HEK293 (cell line): ENCODE measurements around the gene RBFOX1.

ENCODE experiments used
- CTCF ChIA-PET: fragments of 350-600 bp; formaldehyde crosslinking; extraction: SDS; loops from one replicate; lab custom pipeline; 2021; ENCODE audit warnings: antibody characterized with exemption; lab: Yijun Ruan, JAX
- POLR2A ChIA-PET: fragments of 300-600 bp; formaldehyde crosslinking; extraction: SDS; loops from one replicate; lab custom pipeline; 2020; ENCODE audit warnings: antibody characterized with exemption, inconsistent platforms; lab: Yijun Ruan, JAX
- H3K27ac ChIP-seq: fragments of 200-500 bp; sonication (Bioruptor generic); 2 replicates; pipeline ENCODE4 v1.5.1; 2014; ENCODE audit warnings: low read depth, low read length, control low read depth, inconsistent platforms; ENCODE audit errors: extremely low read depth
- H3K36me3 ChIP-seq, 2 experiments: fragments of 200-500 bp in 1 of 2; sonication (Bioruptor generic) in 1 of 2; 1 replicate in 1 of 2; 2 replicates in 1 of 2; pipeline ENCODE4 v1.5.1; 2014 to 2017; ENCODE audit warnings: inconsistent platforms in 2 of 2, low read length in 2 of 2; ENCODE audit not compliant: control insufficient read depth in 2 of 2, insufficient read depth in 1 of 2
- H3K4me1 ChIP-seq: fragments of 200-500 bp; sonication (Bioruptor generic); 2 replicates; pipeline ENCODE4 v1.5.1; 2014; ENCODE audit warnings: mild to moderate bottlenecking, low read length, inconsistent platforms; ENCODE audit not compliant: control insufficient read depth, insufficient read depth
- H3K4me3 ChIP-seq: 2 replicates; pipeline ENCODE4 v1.5.1; 2011; ENCODE audit warnings: low read depth, mild to moderate bottlenecking, control low read depth, low read length, moderate library complexity
- H3K9me3 ChIP-seq: fragments of 200-500 bp; sonication (Bioruptor generic); 2 replicates; pipeline ENCODE4 v1.5.1; 2014; ENCODE audit warnings: low read depth, low read length, inconsistent platforms; ENCODE audit not compliant: control insufficient read depth, insufficient read depth
- ELK4 ChIP-seq: IDR thresholded peaks from 2 replicates; pipeline ENCODE4 v1.6.1; 2011; ENCODE audit warnings: mild to moderate bottlenecking, low read depth, low read length, borderline replicate concordance
- HIC1 ChIP-seq: fragments of 450-650 bp; formaldehyde crosslinking; IDR thresholded peaks from 2 replicates; pipeline ENCODE4 v1.5.1; 2016; ENCODE audit warnings: missing biosample characterization, missing genetic modification characterization
- RBAK ChIP-seq: fragments of 450-650 bp; formaldehyde crosslinking; IDR thresholded peaks from 2 replicates; pipeline ENCODE4 v1.5.1; 2016; ENCODE audit warnings: missing biosample characterization, missing genetic modification characterization
- TSHZ1 ChIP-seq: fragments of 450-650 bp; formaldehyde crosslinking; IDR thresholded peaks from 2 replicates; pipeline ENCODE4 v1.5.1; 2016; ENCODE audit warnings: missing biosample characterization, missing genetic modification characterization, borderline replicate concordance
- YY1 ChIP-seq: fragments of 450-650 bp; formaldehyde crosslinking; IDR thresholded peaks from 2 replicates; pipeline ENCODE4 v1.5.1; 2018; ENCODE audit warnings: missing biosample characterization, missing genetic modification characterization
- ZBTB44 ChIP-seq: fragments of 450-650 bp; IDR thresholded peaks from 2 replicates; pipeline ENCODE4 v1.5.1; 2018; ENCODE audit warnings: missing biosample characterization, mild to moderate bottlenecking, missing genetic modification characterization
- ZNF18 ChIP-seq: fragments of 450-650 bp; formaldehyde crosslinking; IDR thresholded peaks from 2 replicates; pipeline ENCODE4 v1.5.1; 2016; ENCODE audit warnings: missing biosample characterization, missing genetic modification characterization
- ZNF24 ChIP-seq: fragments of 450-650 bp; formaldehyde crosslinking; IDR thresholded peaks from 2 replicates; pipeline ENCODE4 v1.5.1; 2016; ENCODE audit warnings: missing biosample characterization, missing genetic modification characterization
- ZNF311 ChIP-seq: fragments of 450-650 bp; formaldehyde crosslinking; IDR thresholded peaks from 2 replicates; pipeline ENCODE4 v1.5.1; 2017; ENCODE audit warnings: missing biosample characterization, missing genetic modification characterization, borderline replicate concordance
- ZNF354C ChIP-seq: fragments of 450-650 bp; formaldehyde crosslinking; IDR thresholded peaks from 2 replicates; pipeline ENCODE4 v1.5.1; 2016; ENCODE audit warnings: missing biosample characterization, missing genetic modification characterization, low read depth, borderline replicate concordance
- ZNF423 ChIP-seq: fragments of 450-650 bp; formaldehyde crosslinking; IDR thresholded peaks from 2 replicates; pipeline ENCODE4 v1.5.1; 2016; ENCODE audit warnings: missing biosample characterization, missing genetic modification characterization
- ZNF514 ChIP-seq: fragments of 450-650 bp; formaldehyde crosslinking; IDR thresholded peaks from 2 replicates; pipeline ENCODE4 v1.5.1; 2016; ENCODE audit warnings: missing biosample characterization, missing genetic modification characterization
- ZNF548 ChIP-seq: fragments of 450-650 bp; formaldehyde crosslinking; IDR thresholded peaks from 2 replicates; pipeline ENCODE4 v1.5.1; 2016; ENCODE audit warnings: missing biosample characterization, missing genetic modification characterization
- ZNF549 ChIP-seq: fragments of 450-650 bp; IDR thresholded peaks from 2 replicates; pipeline ENCODE4 v1.5.1; 2018; ENCODE audit warnings: missing biosample characterization, missing genetic modification characterization, mild to moderate bottlenecking, inconsistent platforms, moderate library complexity
- ZNF843 ChIP-seq: fragments of 450-650 bp; formaldehyde crosslinking; IDR thresholded peaks from 2 replicates; pipeline ENCODE4 v1.5.1; 2016; ENCODE audit warnings: missing biosample characterization, missing genetic modification characterization
- ZXDB ChIP-seq: fragments of 450-650 bp; formaldehyde crosslinking; IDR thresholded peaks from 2 replicates; pipeline ENCODE4 v1.5.1; 2016; ENCODE audit warnings: missing biosample characterization, missing genetic modification characterization

Gene RBFOX1

GRCh38 chr16:7314163-7314562 is 18.5 kb upstream of the RBFOX1 start:
- Histone ChIP-seq H3K9me3 (no peaks in the 10 kb centered on the region), H3K27ac (no peak overlapping the region), H3K4me1 (no peaks in the 10 kb centered on the region), H3K4me3 (no peak overlapping the region), H3K36me3 (no peaks in the 10 kb centered on the region)
- ChIA-PET POLR2A (no interaction called here), CTCF (interaction anchor here (0.7 kb wide), 1 partner anchor 11 kb away, joined by 3 read pairs; no protein-coding TSS in a partner anchor)
- TF ChIP-seq TSHZ1 (no peak), ZNF24 (tag by site-specific recombination) (no peak), ELK4 (no peak), ZNF423 (tag by site-specific recombination) (no peak), RBAK (no peak), ZNF354C (tag by site-specific recombination) (no peak), ZNF843 (tag by site-specific recombination) (no peak), ZBTB44 (no peak), ZNF514 (tag by site-specific recombination) (no peak), ZNF311 (tag by site-specific recombination) (no peak), ZNF18 (tag by site-specific recombination) (no peak), ZNF549 (tag by site-specific recombination) (no peak), ZXDB (tag by site-specific recombination) (no peak), YY1 (tag by site-specific recombination) (no peak), HIC1 (tag by site-specific recombination) (no peak), ZNF548 (tag by site-specific recombination) (no peak)
